Fibroblast of skin of right biceps (primary cell): ENCODE data around the gene IL17REL.

ENCODE experiments used
- DNase-seq: peaks from one replicate; pipeline ENCODE4 v3.0.0-alpha.2; 2013

The IL17REL gene

DNA sequence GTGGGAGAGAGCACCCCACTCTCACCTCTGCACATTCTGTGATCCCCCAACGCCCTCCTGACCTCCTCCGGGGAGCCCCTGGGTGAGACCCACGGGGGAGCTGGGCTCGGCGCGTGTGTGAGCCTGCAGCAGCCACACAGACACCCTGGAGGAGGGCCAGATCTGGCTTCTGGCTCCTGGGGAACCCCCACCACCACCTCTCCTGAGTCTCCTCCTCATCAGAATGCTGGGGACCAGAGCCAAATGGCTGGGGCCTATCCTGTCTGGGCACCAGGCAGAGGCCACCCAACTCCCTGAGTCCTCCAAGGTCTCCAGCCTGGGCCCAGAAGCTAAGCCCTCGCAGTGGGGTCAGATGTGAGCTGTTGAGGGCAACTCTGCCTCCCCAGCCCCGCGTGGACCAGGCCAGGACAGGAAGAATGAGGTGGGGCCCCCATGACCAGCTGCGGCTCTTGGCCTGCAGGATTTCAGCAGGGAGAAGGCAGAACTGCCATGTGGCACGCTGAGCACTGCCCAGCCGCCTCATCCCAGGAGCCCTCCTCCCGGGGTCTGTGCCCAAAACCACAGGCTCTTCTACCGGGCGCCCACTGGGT, 57.5 kb downstream of the IL17REL start:
- peak; percentile 30 for DNase-seq

- DNase-seq = no peak
Measured at GRCh38 chr22:49954354-49954753, 58.2 kb downstream of the IL17REL start.

- no peak for DNase-seq
Measured at GRCh38 chr22:49953680-49954344, 58.8 kb downstream of the IL17REL start.

DNA sequence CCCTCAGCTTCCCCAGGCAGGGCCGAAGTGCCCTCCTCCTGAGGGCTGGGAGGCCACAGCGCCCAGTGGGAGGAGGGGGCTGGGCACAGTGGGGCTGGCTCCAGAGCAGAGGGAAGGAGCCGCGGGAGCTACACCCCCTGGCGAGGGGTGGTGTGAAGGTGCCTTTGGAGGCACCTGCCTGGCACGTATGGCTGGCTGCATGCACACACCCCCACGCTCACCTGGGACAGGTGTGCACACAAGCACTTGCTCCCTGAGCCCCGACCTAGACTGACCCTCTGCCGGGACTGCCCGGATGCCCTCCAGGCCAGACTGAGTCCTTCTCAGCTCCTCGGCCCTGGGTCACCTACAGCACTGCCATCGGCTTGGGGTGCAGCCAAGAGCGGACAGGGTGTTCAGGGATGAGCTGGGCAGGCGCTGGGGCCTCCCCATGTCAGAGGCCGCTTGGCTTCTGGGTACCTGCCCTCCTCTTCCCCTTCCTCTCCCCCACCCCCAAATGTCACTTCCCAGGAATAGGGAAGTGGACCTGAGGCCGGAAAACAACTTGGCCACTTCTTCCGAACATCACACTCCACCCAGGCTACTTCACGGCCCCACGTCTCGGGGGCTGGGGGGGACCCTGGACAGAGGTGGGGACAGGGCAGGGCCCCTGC, 59.4 kb downstream of the IL17REL start:
- no peak for DNase-seq

GRCh38 chr22:49951986-49952896, 60.3 kb downstream of the IL17REL start:
- peak; percentile 93 for DNase-seq

- DNase-seq = no peak
Measured at GRCh38 chr22:49951678-49951985, 60.9 kb downstream of the IL17REL start.

DNA sequence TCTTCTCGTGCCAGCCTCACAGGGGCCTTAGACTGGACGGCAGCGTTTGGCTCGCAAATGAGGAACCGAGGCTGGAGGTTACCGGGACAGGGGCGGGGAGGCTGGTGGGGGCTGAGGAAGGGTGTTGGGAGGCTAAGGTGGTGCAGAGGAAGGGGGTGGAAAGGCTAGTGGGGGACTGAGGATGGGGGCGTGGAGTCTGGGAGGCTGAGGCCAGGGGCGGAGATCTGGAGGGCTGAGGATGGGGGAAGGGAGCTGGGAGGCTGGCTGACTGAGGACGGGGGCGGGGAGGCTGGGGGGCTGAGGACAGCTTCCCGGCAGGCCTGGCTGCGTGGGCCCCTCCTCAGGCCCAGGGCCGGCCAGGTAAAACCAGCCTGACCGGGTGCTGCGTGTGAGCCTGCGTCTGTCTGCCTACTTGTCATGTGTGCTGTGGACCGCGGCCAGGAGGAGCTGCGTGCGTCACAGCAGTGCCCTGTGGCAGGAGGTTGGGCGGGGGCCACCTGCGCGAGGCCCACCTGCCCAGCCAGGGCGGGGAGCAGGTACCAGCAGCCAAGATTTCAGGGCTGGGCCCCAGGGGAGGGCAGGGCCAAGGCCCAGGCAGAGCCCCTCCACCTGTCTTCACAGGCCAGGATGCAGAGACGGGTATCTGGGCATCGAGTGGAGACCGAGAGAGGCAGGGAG, 61.4 kb downstream of the IL17REL start:
- DNase-seq = no peak

GRCh38 chr22:49950396-49950994, 62.1 kb downstream of the IL17REL start:
- DNase-seq = no peak

- DNase-seq = no peak
Measured at GRCh38 chr22:49949914-49950292, 62.7 kb downstream of the IL17REL start.

DNA sequence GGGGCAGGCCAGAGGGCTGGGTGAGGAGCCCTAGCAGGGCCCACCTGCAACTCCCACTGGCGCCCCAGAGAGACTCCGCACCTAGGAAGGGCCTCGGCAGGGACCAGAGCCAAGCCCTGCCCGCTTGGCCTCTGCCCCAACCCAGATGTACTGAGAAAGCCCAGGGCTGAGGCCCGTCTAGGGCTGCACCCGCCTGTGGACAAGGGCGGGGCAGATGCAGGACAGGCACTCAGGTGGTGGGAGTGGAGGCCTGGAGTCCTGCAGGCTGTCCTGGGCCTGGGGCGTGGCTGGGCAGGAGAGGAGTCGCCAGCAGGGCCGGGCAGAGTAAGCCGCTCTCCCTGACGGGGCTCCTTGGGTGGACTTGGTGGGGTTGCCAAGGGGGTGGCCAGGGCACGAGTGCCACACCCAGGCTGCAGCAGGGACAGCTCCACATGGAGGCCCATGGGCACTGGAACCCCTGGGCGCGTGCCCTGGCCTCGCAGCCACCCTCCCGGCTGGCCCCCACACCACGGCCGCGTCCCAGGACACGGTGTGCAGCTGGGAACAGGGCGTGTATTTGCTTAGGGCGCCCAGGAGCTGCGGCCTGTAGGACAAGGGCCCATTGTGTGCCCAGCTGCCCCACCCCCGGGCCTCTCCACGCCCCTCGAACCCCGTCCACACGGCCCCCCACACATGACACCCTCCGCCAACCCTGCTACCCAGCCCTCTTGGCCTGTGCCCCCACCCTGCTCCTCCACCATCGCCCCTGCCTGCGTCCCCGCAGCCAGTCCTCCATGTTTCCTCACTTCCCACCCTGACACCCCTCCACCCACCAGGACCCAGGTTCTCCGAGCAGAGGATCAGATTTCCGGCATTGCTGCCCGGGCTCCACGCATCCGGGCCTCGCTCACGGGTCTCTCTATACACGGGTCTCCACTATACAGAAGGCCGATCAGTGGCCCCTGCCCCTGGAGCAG, 63.3 kb downstream of the IL17REL start:
- no peak for DNase-seq

- no peak for DNase-seq
Measured at GRCh38 chr22:49948116-49948957, 64.2 kb downstream of the IL17REL start.

DNA sequence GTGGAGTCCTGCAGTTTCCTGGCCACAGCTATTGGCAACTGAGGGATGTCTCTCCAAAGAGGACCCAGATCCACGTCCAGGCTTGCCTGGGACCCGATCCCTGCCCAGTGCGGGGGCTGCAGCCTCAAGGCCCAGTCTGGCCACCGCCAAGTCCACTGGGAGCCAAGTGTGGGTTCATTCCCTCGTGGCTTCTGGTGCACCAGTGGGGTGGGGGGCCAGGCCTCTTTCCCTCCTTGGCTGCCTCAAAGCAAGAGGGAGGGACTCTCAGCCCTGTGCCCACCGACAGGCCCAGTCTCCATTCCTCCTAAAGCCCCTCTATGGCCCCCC, 65.3 kb downstream of the IL17REL start:
- DNase-seq = no peak

DNA sequence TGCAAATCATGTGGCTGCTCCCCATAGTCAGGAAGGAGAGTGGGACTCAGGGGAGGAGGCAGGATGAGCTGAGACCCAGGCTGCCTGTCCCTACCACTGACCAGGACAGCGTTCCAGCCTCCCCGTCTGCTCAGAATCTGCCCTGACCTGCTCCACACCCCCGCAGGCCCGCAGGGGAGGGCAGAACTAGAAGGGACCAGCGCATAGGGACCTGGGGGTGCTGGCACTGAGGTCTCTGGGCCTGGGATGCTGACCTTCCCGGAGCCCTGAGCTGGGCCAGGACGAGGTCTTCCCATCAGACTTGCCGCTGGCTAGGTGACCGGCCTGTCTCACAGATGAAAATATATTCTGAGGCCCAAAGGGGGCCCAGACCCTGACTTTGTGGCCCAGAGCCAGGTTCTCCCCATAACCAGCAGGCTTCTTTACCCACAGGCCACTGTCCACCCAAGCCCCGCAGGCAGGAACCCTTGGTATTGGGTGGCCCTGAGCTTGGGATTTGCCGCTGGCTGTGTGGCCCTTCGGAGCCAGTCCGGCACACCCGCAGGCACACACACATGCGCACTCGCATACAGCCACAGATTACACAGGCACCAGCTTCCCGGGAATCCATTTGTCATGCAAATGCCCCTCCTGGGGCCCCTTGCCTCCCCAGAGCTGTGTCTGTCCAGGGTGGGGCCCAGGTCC, 65.8 kb downstream of the IL17REL start:
- DNase-seq = no peak

DNA sequence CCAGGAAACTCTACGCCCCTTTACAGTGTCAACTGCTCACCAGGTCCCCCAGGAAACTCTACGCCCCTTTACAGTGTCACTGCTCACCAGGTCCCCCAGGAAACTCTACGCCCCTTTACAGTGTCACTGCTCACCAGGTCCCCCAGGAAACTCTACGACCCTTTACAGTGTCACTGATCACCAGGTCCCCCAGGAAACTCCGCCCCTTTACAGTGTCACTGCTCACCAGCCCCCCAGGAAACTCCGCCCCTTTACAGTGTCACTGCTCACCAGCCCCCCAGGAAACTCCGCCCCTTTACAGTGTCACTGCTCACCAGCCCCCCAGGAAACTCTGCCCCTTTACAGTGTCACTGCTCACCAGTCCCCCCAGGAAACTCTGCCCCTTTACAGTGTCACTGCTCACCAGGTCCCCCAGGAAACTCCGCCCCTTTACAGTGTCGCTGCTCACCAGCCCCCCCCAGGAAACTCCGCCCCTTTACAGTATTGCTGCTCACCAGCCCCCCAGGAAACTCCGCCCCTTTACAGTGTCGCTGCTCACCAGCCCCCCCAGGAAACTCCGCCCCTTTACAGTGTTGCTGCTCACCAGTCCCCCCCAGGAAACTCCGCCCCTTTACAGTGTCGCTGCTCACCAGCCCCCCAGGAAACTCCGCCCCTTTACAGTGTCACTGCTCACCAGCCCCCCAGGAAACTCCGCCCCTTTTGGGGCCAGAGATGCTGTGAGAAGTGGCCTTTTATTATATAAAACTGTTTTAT, 67.3 kb downstream of the IL17REL start:
- peak; percentile 55 for DNase-seq
